Right ventricle myocardium superior (tissue), 1 donor: Measurements from ENCODE around the gene APIP. TPM values are rescaled to one million over a fixed set of nuclear protein-coding genes. Genes with fewer than 3 reads are reported as not detected.

Source experiments
- ATAC-seq: fragments of 200-7000 bp; cut with Tn5 transposase; one replicate; pipeline ENCODE4 v1.9.1; 2020; ENCODE audit warnings: mild to moderate bottlenecking; ENCODE audit not compliant: poor library complexity
- DNase-seq: peaks from one replicate; pipeline ENCODE4 v3.0.0-alpha.2; 2020
- intact Hi-C: fragments of 100-400 bp; cut with DNase I; formaldehyde crosslinking; loops from one replicate; pipeline ENCODE4 v1.11.2; 2022
- microRNA-seq: library from miRNA; unstranded; fragments of <30 nt; microRNA quantifications from one replicate; pipeline ENCODE4 v1.2.0, GENCODE V29; 2020
- total RNA-seq: library from RNA; stranded (reverse); fragmentation: NEBNext Ultra II Directional; extraction: Animal tissue kit (Norgen Biotek cat#: 25700); gene quantifications from one replicate; pipeline ENCODE4 v1.2.1, GENCODE V29; 2021
- donor health status: DM: no; HTN: yes; CAD: no; lungs with severe emphysema.

The APIP gene
- total RNA-seq, 1 donor from 2014 or later: 22.7 TPM

DNA sequence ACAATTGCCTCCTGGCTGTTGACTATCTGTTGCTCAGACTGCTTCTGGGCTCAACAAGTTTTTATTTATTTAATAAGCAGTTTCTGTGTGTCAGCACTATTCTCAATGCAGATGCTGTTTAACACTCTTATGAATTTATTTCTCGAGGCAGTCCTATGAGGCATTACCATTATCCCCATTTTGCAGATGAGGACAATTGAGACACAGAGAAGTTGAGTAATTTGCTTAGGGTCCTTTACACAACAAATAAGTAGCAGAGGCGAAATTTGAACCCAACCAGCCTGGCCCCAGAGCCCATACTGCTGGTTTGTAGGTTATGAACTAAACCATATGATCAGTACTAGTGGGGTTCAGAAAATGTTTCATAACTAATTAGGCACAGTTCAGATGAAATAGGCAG is 58.7 kb downstream of the APIP start:
- ATAC-seq: no peak
- intact Hi-C loops: no loop called here

DNA sequence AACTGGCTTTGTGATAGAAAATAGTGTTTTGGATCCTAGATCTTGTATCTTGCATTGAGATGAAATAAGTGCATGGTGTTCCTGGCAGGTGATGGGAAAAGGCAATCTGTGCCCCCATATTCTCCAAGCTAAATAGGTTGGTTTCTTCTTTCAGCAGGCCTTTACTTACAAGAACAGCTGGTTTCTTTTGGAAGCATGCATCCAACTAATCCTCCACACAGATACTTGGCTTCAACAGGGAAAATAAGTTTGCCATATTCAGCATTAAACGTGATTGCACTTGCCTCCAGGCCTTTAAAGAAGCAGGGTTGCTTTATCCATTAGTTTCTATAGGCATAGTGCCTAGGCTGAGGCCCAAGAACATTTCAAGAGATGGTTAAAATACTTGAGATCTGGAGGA is 59.9 kb downstream of the APIP start:
- DNase-seq (no peak), ATAC-seq (no peak)
- intact Hi-C loops: no loop called here

More for the DNA sequence above, 58.7 kb downstream of the APIP start:
- no peak for DNase-seq

DNA sequence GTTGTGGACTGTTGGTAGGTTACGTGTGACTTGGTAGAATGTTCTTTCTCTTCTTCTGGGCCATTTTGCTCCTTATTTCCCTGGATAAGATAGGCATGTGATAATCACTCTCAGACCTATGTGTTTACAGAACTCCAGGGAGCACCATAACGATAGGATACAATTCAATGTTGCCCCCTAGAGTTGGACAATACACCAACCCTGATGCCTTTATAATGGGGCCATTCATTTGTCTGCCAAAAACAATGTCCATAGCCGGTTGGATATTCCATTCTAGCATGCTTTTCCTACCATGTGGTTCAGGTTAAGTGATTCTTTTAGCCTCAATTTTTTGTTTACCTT is 60.5 kb downstream of the APIP start:
- DNase-seq: no peak
- ATAC-seq: no peak
- intact Hi-C loops: no loop called here

DNA sequence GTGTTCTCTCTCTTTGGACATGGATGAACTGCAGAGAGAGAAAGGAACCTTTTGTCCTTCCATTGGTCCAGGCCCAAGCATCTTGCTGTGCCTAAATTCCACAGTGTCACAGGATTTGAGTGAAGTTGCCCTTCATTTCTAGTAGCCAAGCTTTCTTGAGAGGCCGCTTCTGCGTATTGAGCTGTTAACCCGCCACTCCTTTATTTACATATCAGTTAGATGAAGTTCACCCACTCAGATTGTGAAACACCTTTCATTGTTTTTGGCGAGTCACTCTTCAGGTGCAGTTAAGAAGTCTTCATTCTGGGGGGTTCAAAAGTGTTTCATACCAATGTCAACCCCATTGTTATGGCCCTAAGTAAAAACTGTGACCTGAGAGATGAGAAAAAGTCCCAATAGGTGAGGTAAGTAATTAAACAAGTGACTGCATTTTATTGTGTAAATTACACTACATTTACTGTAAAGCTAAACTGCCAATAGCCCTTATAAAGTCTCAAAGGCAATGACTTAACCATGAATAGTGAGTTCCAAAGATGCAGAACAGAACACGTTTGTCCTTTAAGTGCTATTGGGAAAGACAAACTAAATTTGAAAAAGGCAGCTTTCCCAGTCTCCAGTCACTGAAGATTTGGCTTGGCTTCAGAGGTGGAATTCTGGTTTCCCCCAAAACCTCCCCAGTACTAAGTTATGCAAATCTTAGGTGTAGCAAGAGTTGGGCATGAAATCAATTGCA is 61.0 kb downstream of the APIP start:
- intact Hi-C loops: no loop called here
- DNase-seq (no peak), ATAC-seq (no peak)

DNA sequence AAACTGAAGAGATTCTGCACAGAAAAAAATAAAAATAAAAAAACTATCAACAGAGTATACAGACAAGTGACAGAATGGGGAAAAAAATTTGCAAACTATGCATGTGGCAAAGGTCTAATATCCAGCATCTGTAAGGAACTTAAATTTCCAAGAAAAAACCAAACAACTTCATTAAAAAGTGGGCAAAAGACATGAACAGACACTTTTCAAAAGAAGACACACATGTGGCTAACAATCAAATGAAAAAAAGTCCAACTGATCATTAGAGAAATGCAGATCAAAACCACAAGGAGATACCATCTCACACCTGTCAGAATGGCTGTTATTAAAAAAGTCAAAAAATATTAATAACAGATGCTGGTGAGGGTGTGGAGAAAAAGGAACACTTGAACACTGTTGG is 64.3 kb downstream of the APIP start:
- intact Hi-C loops: no loop called here
- DNase-seq (no peak), ATAC-seq (no peak)

DNA sequence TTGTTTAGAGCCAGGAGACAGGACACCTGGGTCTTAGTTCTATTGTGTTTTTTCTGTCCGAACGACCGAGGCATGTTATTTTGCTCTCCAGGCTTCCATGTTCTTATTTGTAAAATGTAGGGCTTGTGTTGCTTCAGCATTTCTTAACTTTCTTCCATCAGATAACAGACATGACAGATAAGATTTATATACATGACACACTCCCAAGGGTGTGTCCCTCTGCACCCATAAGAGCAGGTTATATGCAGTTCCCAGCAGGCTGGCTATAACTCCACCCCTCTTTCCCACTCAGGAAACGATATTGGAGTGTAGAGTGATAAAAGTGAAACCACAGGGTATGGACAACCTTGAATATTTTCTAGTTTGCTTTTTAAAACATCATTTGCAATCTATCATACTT is 65.8 kb downstream of the APIP start:
- ATAC-seq (no peak), DNase-seq (no peak)
- intact Hi-C loops: no loop called here

DNA sequence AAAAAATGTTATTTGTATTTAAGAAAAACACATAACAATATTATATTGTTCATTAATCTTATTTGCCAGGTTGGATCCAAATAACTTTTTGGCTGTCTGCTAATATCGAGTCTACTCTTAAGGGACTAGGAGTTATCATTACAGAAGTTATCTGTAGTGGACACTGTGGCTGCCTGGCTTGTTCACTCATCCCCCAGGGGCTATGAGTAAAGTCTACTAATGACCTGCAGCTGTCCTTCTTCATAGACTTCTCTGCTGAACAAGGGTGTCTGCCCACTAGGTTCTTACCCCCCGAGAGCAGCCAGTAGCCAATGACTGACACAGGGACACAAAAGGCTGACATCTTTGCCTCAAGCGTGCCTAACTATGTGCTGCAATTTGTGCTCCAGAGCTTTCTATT is 69.7 kb downstream of the APIP start:
- DNase-seq (no peak), ATAC-seq (no peak)
- intact Hi-C loops: no loop called here

DNA sequence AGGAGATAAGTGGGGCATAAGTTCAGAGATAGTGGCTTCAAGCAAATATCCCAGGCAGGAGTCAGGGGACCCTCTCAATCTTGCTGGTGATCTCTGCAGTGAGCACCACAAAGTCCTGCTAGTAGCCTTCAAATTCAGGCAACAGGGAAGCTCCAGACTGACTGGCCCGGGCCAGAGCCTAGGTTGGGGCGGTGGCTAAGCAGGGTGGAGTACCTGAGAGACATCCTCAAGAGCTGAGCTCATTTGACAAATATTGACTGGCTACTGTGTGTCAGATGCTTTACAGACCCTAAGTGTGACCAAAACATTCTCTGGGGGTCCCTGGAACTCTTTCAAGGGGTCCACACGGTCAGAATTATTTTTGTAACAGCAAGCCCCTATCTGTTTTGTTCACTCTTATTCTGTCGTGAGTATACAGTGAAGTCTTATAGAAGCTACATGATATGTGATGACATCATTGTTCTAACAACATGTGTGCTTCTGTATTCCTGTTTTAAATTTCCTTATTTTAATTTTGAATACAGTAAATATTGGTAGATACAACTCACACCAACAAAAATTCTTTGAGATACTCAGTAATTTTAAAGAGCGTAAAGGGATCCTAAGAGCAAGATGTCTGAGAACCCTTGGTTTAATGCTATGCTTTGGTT is 71.6 kb downstream of the APIP start:
- ATAC-seq: no peak
- intact Hi-C loops: no loop called here
- no peak for DNase-seq

DNA sequence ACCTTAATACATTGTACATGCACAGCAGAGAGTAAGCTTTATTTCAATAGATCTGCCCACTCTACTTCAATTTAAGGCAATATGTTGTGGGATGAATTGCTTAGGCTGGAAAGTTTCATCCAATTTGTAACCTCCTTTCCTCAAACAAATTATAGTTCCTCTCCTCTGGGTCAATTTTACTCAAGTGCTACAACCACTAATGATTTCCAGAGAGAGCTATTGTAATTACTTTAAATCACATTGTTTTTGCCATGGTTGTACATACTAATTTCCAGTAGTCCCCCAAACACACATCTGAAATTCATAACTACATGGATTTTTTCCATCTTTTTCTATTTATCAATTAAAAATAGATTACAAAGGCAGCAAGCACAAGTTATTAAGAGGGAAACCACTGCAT is 72.9 kb downstream of the APIP start:
- intact Hi-C loops: no loop called here
- DNase-seq (no peak), ATAC-seq (no peak)

DNA sequence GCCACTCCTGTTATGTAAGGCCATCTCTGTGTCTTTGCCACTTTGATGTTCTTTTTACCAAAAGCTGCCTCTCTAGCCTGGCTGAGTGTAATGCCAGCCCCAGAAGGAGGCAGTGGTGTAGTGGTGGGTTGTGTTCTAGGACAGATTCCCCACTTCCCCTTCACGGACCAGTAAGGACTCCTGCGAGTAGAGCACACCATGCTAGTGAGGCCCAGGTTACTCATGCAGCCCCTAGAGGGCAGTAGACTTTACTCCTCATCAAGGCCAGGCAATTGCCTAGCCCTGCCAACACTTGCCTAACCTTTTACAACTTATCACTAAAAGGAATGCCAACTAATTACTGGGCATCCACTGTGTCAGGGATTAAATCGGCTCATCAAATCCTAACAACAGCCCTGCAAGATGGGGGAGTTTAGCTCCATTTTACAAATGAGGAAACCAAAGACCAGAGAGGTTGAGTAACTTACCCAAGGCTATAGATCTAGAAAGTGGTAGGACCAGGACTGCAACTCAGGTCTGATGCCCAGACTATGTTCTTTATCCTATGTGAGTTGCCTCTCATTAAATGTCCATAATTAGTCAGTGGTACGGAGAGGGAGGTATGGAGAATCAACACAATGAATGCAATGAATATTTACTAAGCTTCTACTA is 75.3 kb downstream of the APIP start:
- intact Hi-C loops: no loop called here
- DNase-seq: no peak
- ATAC-seq: peak; percentile 67

DNA sequence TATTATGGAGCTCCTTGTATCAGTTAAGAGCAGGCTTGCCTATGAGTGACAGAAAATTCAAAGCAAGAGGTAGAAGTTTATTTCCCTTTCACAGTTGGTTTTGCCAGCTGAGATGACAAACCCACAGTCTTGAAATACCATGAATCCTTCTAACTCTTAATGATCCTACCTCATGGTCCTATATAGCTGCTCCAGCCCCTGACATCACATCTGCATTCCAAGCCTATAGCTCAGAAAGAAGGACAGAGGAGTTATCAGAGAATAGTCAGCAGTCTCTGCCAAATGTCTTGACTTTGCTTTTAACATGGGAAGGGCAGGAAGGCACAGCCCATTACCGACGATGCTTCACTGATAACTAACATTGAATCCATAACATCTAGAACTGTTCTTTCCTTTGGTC is 76.2 kb downstream of the APIP start:
- intact Hi-C loops: no loop called here
- DNase-seq: no peak
- ATAC-seq: no peak

DNA sequence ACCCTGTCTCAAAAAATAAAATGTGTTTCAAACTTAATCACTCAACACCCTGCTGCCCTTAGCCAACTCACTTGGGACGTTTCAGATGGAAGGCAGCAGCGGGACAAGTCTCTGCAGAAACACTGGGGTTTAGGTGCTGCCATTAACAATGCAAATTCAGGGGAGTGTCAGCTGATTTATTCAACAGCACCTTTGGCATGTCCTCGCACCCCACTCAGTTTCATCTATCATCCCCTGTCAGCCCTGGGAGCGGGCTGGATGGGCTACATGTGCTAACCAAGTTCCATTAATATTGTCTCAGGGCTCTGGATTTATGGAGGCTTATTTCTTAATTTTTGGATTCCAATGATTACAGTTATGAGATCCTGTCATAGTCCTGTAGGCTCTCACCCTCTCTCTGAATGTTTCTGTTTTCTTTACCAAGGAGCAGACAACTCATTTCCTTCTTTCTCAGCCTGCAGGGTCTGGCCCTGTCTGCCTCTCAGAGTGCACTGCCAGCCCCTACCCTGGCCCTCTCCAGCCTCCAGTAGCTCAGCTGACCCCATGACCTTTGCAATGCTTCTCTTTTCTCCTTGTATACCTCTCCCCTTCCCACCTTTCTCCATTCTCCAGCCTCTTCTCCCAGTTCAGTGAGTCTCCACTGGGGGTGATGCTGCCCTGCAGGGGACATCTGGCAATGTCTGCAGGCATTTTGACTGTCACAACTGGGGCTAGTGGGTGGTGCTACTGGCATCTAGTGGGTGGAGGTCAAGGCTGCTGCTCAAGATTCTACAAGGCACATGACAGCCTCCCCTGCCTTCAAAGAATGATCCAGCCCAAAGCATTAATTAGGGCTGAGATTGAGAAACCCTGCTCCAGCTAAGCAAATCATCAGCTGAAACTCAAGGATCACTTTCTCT is 79.0 kb downstream of the APIP start:
- intact Hi-C loops: no loop called here
- ATAC-seq (no peak), DNase-seq (no peak)

DNA sequence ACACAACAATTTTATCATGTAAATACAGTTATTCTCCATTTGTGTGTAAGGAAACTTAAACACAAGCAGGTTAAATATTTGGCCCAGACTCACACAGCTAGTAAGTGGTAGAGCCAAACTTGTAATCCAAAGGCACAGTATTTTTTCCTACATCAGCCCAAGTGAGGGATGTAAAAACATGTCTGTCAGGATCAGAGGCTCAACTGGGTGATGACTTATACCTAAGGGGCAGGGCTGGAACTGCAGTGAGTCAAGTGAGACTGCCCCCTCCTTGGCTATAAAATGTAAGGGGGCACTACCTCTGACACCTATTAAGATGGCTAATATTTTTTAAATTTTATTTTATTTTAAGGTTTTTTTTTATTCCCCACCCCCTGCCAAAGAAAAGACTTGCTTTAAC is 82.6 kb downstream of the APIP start:
- intact Hi-C loops: no loop called here
- no peak for DNase-seq
- ATAC-seq: no peak

Small RNA genes within 50 kb of the gene (microRNA-seq; reads per million reads assigned to microRNA genes)
- 2.6 reads per million for gene MIR1343

Other genes starting within 250 kb of the APIP start
- 140 TPM for gene PDHX, start 239 bp upstream of the APIP start, total RNA-seq
- 15.4 TPM for gene CD44, start 222.8 kb upstream of the APIP start, total RNA-seq